K562 (cell line): ENCODE data around the gene SLC43A2. TPM values are rescaled to one million over a fixed set of nuclear protein-coding genes. Genes with fewer than 3 reads are reported as not detected.

Source experiments
- BHLHE40 ChIP-seq: IDR thresholded peaks from 2 replicates; pipeline ENCODE4 v1.6.1; 2011; ENCODE audit warnings: low read length, improper control_type of control experiment
- CHAMP1 ChIP-seq: fragments of 450-650 bp; IDR thresholded peaks from 2 replicates; pipeline ENCODE4 v1.6.1; 2016; ENCODE audit warnings: mild to moderate bottlenecking
- HDGF ChIP-seq: fragments of 450-650 bp; IDR thresholded peaks from 2 replicates; pipeline ENCODE4 v1.6.1; 2016
- MGA ChIP-seq: fragments of 450-650 bp; IDR thresholded peaks from 2 replicates; pipeline ENCODE4 v1.6.1; 2016; ENCODE audit warnings: mild to moderate bottlenecking, moderate library complexity
- NFIC ChIP-seq: fragments of 450-650 bp; IDR thresholded peaks from 2 replicates; pipeline ENCODE4 v1.6.1; 2017; ENCODE audit warnings: mild to moderate bottlenecking, inconsistent platforms
- POLR2B ChIP-seq: fragments of 450-650 bp; IDR thresholded peaks from 2 replicates; pipeline ENCODE4 v1.6.1; 2018; ENCODE audit warnings: low read depth; ENCODE audit not compliant: partially characterized antibody
- polyA plus RNA-seq, 8 experiments: library from polyadenylated mRNA; depleted of rRNA in 4 of 8; stranded (reverse) in 5 of 8; unstranded in 3 of 8; fragments of >200 nt; fragmentation: Nextera tagmentation in 2 of 8; fragmentation: Illumina TruSeq in 1 of 8; extraction: Ambion mirVana in 2 of 8; extraction: Trizol in 1 of 8; gene quantifications; 2 replicates each; pipeline versions ENCODE4 v1.2.1 to v1.2.3, GENCODE V29; 2011 to 2014; ENCODE audit warnings: inconsistent platforms in 1 of 8, missing spikeins in 1 of 8
- total RNA-seq, 7 experiments: library from RNA; depleted of rRNA in 6 of 7; stranded (reverse); fragments of >200 nt in 6 of 7; fragmentation: Illumina TruSeq in 2 of 7; extraction: Trizol in 2 of 7; gene quantifications; 2 replicates each; pipeline versions ENCODE4 v1.2.1 to v1.2.3, GENCODE V29; 2011 to 2021; ENCODE audit warnings: low replicate concordance in 1 of 7

Gene SLC43A2
- total and polyA plus RNA-seq, 9 of the 15 experiments (the other 6 are each of a cell fraction or from before 2014, with no cell fraction given): 0.03 to 10.2 (median 3.6) TPM

GRCh38 chr17:1625581-1625980, 3.1 kb downstream of the SLC43A2 start (continued):
- TF ChIP-seq CHAMP1 (no peak), BHLHE40 (0 out of 2 replicates have a peak, but pooled peaks have one; percentile 26), POLR2B (no peak), HDGF (no peak), NFIC (peak; percentile 17; the same call in 1 of the 2 replicates), MGA (peak; percentile 75)
